ENCODE measurements around the gene PPP2R3B.

GRCh38 chrX:352582-353314 lies 34.0 kb downstream of the PPP2R3B start:
- no peak for TF ChIP-seq CTCF (IDR thresholded peaks at IDR 0.05; ENCODE audit: borderline replicate concordance, extremely low read depth, low read length, poor library complexity, severe bottlenecking)
- TF ChIP-seq EZH2 (IDR thresholded peaks at IDR 0.05; ENCODE audit: borderline replicate concordance, low read depth, low read length, severe bottlenecking): no peak

Measured in DND-41 (cell line).